SK-N-SH (cell line): ENCODE data around the gene PCGF1. TPM values are rescaled to one million over a fixed set of nuclear protein-coding genes. Genes with fewer than 3 reads are reported as not detected.

ENCODE experiments used
- CTCF ChIA-PET: fragments of 300-600, 350-600 bp; formaldehyde crosslinking; extraction: SDS; loops from one replicate; lab custom pipeline; 2021; lab: Yijun Ruan, JAX
- POLR2A ChIA-PET: fragments of 350-600 bp; sonication (Branson Sonifier 250); formaldehyde crosslinking; extraction: SDS; loops from one replicate; lab custom pipeline; 2020; ENCODE audit warnings: antibody characterized with exemption, inconsistent platforms; lab: Yijun Ruan, JAX
- DNase-seq: peaks from one replicate; pipeline ENCODE4 v3.0.0; 2012
- H2AFZ ChIP-seq: fragments of 200-600 bp; sonication (generic); 2 replicates; pipeline ENCODE4 v1.8.1; 2016; ENCODE audit warnings: antibody characterized with exemption, mild to moderate bottlenecking, low read depth
- H3F3A ChIP-seq: fragments of 200-600 bp; sonication (generic); replicated peaks from 2 replicates; pipeline ENCODE3; 2016; ENCODE audit warnings: antibody characterized with exemption, mild to moderate bottlenecking; ENCODE audit not compliant: insufficient read depth
- H3K27ac ChIP-seq, 2 experiments: fragments of 200-500 bp in 1 of 2; fragments of 200-600 bp in 1 of 2; sonication (Bioruptor generic) in 1 of 2; sonication (generic), shearing (Covaris generic) in 1 of 2; 2 replicates each; pipeline versions ENCODE4 v1.5.1 to v1.6.1; 2014 to 2016; ENCODE audit warnings: low read depth in 2 of 2, inconsistent platforms in 1 of 2, low read length in 1 of 2, mild to moderate bottlenecking in 1 of 2, mixed read lengths in 1 of 2
- H3K27me3 ChIP-seq: fragments of 200-600 bp; sonication (generic), shearing (Covaris generic); 2 replicates; pipeline ENCODE4 v1.6.1; 2016; ENCODE audit warnings: mixed run types; ENCODE audit not compliant: insufficient read depth
- H3K36me3 ChIP-seq, 2 experiments: fragments of 200-500 bp in 1 of 2; fragments of 200-600 bp in 1 of 2; sonication (Bioruptor generic) in 1 of 2; sonication (generic) in 1 of 2; replicated peaks in 1 of 2; 2 replicates each; pipeline versions ENCODE3 to v1.5.1; 2014 to 2016; ENCODE audit warnings: low read length in 1 of 2, mild to moderate bottlenecking in 1 of 2; ENCODE audit not compliant: insufficient read depth in 2 of 2, control insufficient read depth in 1 of 2
- H3K4me1 ChIP-seq, 2 experiments: fragments of 200-500 bp in 1 of 2; fragments of 200-600 bp in 1 of 2; sonication (Bioruptor generic) in 1 of 2; sonication (generic), shearing (Covaris generic) in 1 of 2; 2 replicates each; pipeline versions ENCODE4 v1.5.1 to v1.6.1; 2014 to 2016; ENCODE audit warnings: low read depth in 1 of 2, low read length in 1 of 2, mixed run types in 1 of 2; ENCODE audit not compliant: insufficient read depth in 2 of 2, control insufficient read depth in 1 of 2
- H3K4me2 ChIP-seq: fragments of 200-600 bp; sonication (generic), shearing (Covaris generic); 2 replicates; pipeline ENCODE4 v1.6.1; 2017; ENCODE audit warnings: mixed run types
- H3K4me3 ChIP-seq, 2 experiments: fragments of 200-500 bp in 1 of 2; fragments of 200-600 bp in 1 of 2; sonication (Bioruptor generic) in 1 of 2; sonication (generic), shearing (Covaris generic) in 1 of 2; 2 replicates each; pipeline versions ENCODE4 v1.5.1 to v1.8.1; 2014 to 2016; ENCODE audit warnings: low read depth in 2 of 2, inconsistent platforms in 1 of 2, low read length in 1 of 2, mild to moderate bottlenecking in 1 of 2, mixed read lengths in 1 of 2, moderate library complexity in 1 of 2
- H3K79me2 ChIP-seq: fragments of 200-600 bp; sonication (generic); 2 replicates; pipeline ENCODE4 v1.8.1; 2017; ENCODE audit warnings: mild to moderate bottlenecking; ENCODE audit not compliant: insufficient read depth
- H3K9ac ChIP-seq: fragments of 200-600 bp; sonication (generic); 2 replicates; pipeline ENCODE4 v1.6.1; 2017; ENCODE audit warnings: mixed run types
- H3K9me2 ChIP-seq: fragments of 200-600 bp; sonication (generic); 2 replicates; pipeline ENCODE4 v1.6.1; 2017; ENCODE audit warnings: mixed run types
- H3K9me3 ChIP-seq: fragments of 200-600 bp; sonication (generic); 2 replicates; pipeline ENCODE4 v1.6.1; 2017; ENCODE audit warnings: mixed run types, mild to moderate bottlenecking, moderate library complexity
- H4K20me1 ChIP-seq: fragments of 200-600 bp; sonication (generic); 2 replicates; pipeline ENCODE4 v1.6.1; 2017; ENCODE audit warnings: mild to moderate bottlenecking, mixed run types; ENCODE audit not compliant: insufficient read depth
- CHD2 ChIP-seq: fragments of 150-350 bp; IDR thresholded peaks from 2 replicates; pipeline ENCODE4 v1.6.1; 2018; ENCODE audit warnings: low read length; ENCODE audit not compliant: partially characterized antibody
- ELF1 ChIP-seq: IDR thresholded peaks from 2 replicates; pipeline ENCODE4 v1.4.0; 2012
- FOXM1 ChIP-seq: IDR thresholded peaks from 2 replicates; pipeline ENCODE4 v1.4.0; 2012; ENCODE audit warnings: low read depth, mild to moderate bottlenecking
- GABPA ChIP-seq: IDR thresholded peaks from 2 replicates; pipeline ENCODE4 v1.4.0; 2012; ENCODE audit warnings: low read depth, mild to moderate bottlenecking
- GATA2 ChIP-seq: sonication (generic); formaldehyde crosslinking; IDR thresholded peaks from 2 replicates; pipeline ENCODE4 v1.5.0; 2020; ENCODE audit warnings: mild to moderate bottlenecking, missing genetic modification reagents
- MEF2A ChIP-seq: IDR thresholded peaks from 2 replicates; pipeline ENCODE4 v1.4.0; 2012; ENCODE audit warnings: low read depth, borderline replicate concordance
- NFIC ChIP-seq: IDR thresholded peaks from 2 replicates; pipeline ENCODE4 v1.4.0; 2012; ENCODE audit warnings: borderline replicate concordance
- NRF1 ChIP-seq: IDR thresholded peaks from 2 replicates; pipeline ENCODE4 v1.6.1; 2012; ENCODE audit warnings: low read depth, mild to moderate bottlenecking, low read length
- RCOR1 ChIP-seq: fragments of 150-350 bp; IDR thresholded peaks from 2 replicates; pipeline ENCODE4 v1.6.1; 2017; ENCODE audit warnings: antibody characterized with exemption, low read length
- RFX5 ChIP-seq: IDR thresholded peaks from 2 replicates; pipeline ENCODE4 v1.6.1; 2012; ENCODE audit warnings: mild to moderate bottlenecking, improper control_type of control experiment, low read length
- SMC3 ChIP-seq: IDR thresholded peaks from 2 replicates; pipeline ENCODE4 v1.6.1; 2012; ENCODE audit warnings: low read depth, low read length, improper control_type of control experiment
- TAF1 ChIP-seq: IDR thresholded peaks from 2 replicates; pipeline ENCODE4 v1.6.1; 2012; ENCODE audit warnings: low read depth, mild to moderate bottlenecking, low read length, moderate library complexity, borderline replicate concordance
- TCF12 ChIP-seq: IDR thresholded peaks from 2 replicates; pipeline ENCODE4 v1.4.0; 2012
- WGBS: methylation state at CpG from one replicate; pipeline ENCODE4 v1.1.6; 2017; ENCODE audit warnings: low lambda C conversion rate; 5-methylcytosine and 5-hydroxymethylcytosine counted together
- polyA plus RNA-seq, 3 experiments: library from polyadenylated mRNA; depleted of rRNA; stranded (reverse); fragments of >200 nt; gene quantifications; 2 replicates each; pipeline ENCODE4 v1.2.3, GENCODE V29; 2012
- TF ChIP-seq, protein P1 (sequence below): IDR thresholded peaks from 2 replicates; pipeline ENCODE4 v1.4.0; 2012; ENCODE audit warnings: low read depth, borderline replicate concordance
- TF ChIP-seq, protein P2 (sequence below): IDR thresholded peaks from 2 replicates; pipeline ENCODE4; 2012
- TF ChIP-seq, protein P3 (sequence below): IDR thresholded peaks from 2 replicates; pipeline ENCODE4 v1.4.0; 2012; ENCODE audit warnings: low read depth
- TF ChIP-seq, protein P4 (sequence below): IDR thresholded peaks from 2 replicates; pipeline ENCODE4 v1.4.0; 2012; ENCODE audit warnings: low read depth, borderline replicate concordance

PCGF1 gene
- polyA plus RNA-seq, 1 of the 3 experiments (the other 2 are of a cell fraction): 44.9 TPM

DNA sequence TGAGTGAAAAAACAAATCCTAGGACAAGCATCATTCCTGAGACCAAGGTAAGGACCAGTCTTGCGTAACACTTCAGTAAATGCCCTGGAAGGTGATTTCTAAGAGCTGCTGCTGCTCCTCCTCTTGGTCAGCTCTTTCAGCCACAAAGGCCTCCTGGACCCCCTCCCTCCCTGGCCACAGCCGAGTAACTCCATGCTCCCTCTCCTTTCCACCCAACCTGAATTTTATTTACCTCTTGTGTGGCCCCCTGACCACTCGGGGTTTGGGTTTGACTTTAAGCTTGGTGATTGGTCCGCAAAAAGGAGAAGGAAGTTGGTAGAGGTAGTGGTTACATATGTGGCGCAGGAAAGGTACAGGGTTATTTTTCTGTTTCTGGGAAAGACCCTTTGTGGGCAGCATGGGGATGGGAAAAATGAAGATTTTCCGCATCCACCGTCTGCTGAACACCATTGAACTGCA, 31.4 kb upstream of the PCGF1 start:
- no peak for DNase-seq

DNA sequence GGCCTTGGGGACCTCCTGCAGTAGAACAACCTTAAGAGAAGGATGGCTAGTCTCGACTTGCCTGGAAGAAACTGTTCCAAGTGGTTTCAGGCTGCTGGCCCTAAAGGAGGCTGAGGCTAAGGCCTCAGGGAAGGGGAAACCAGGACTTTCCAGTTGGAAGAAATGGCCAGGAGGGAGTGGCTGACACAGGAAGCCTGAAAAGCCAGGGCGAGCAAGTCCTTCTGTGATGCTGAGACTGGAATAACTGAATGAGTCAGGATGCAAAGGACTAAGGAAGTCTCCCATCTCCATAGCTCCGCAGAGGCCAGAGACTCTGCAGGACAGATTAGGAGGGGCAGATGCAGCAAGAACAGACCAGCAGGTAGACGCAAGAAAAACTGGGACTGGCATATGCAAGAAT, 29.6 kb upstream of the PCGF1 start:
- no peaks in the 10 kb centered on the region for H4K20me1 ChIP-seq
- H3K4me2 ChIP-seq: no peak overlapping the region
- no peaks in the 10 kb centered on the region for H3K79me2 ChIP-seq
- TF ChIP-seq NFIC: no peak
- no peak for TF ChIP-seq ELF1
- TF ChIP-seq MEF2A: no peak
- TF ChIP-seq RFX5: no peak
- TF ChIP-seq FOXM1: no peak
- H2AFZ ChIP-seq: no peak overlapping the region
- DNase-seq: no peak
- H3K9me2 ChIP-seq: no peaks in the 10 kb centered on the region
- H3K9ac ChIP-seq: no peak overlapping the region
- WGBS: 76% methylated on average over 4 of the region's 4 CpGs
- H3F3A ChIP-seq: peaks cover 12% of the 10 kb centered on the region
- CTCF ChIA-PET: interaction anchor here (2.1 to 7.8 kb wide), 2 partner anchors 30 to 54 kb away, joined by 7 to 102 read pairs; partner anchors contain the start of genes CCDC142, PCGF1 and TTC31
- POLR2A ChIA-PET: no interaction called here
- no peaks in the 10 kb centered on the region for H3K4me1 ChIP-seq
- H3K36me3 ChIP-seq: peaks cover 10 to 20% of the 10 kb centered on the region in 2 experiments
- no peaks in the 10 kb centered on the region for H3K9me3 ChIP-seq
- no peak overlapping the region for H3K27ac ChIP-seq
- H3K4me3 ChIP-seq: no peak overlapping the region
- H3K27me3 ChIP-seq: no peaks in the 10 kb centered on the region

More for the DNA sequence above, 31.4 kb upstream of the PCGF1 start:
- no peaks in the 10 kb centered on the region for H3K9me2 ChIP-seq
- H3K27ac ChIP-seq: no peak overlapping the region
- H4K20me1 ChIP-seq: no peaks in the 10 kb centered on the region
- no peaks in the 10 kb centered on the region for H3K4me1 ChIP-seq
- CTCF ChIA-PET: no interaction called here
- peaks cover 4 to 6% of the 10 kb centered on the region in 2 experiments for H3K36me3 ChIP-seq
- H3K27me3 ChIP-seq: no peaks in the 10 kb centered on the region
- 90% methylated on average over 7 of the region's 7 CpGs for WGBS
- no peaks in the 10 kb centered on the region for H3K79me2 ChIP-seq
- H3K4me3 ChIP-seq: no peak overlapping the region
- POLR2A ChIA-PET: no interaction called here
- peaks cover 5% of the 10 kb centered on the region for H3F3A ChIP-seq
- H3K9ac ChIP-seq: no peak overlapping the region
- TF ChIP-seq SMC3 (no peak), NRF1 (no peak), RFX5 (no peak), TCF12 (no peak), GABPA (no peak), GATA2 (CRISPR knock-in tag) (no peak), RCOR1 (no peak), CHD2 (no peak), TAF1 (no peak), FOXM1 (no peak)
- TF ChIP-seq, protein P1, sequence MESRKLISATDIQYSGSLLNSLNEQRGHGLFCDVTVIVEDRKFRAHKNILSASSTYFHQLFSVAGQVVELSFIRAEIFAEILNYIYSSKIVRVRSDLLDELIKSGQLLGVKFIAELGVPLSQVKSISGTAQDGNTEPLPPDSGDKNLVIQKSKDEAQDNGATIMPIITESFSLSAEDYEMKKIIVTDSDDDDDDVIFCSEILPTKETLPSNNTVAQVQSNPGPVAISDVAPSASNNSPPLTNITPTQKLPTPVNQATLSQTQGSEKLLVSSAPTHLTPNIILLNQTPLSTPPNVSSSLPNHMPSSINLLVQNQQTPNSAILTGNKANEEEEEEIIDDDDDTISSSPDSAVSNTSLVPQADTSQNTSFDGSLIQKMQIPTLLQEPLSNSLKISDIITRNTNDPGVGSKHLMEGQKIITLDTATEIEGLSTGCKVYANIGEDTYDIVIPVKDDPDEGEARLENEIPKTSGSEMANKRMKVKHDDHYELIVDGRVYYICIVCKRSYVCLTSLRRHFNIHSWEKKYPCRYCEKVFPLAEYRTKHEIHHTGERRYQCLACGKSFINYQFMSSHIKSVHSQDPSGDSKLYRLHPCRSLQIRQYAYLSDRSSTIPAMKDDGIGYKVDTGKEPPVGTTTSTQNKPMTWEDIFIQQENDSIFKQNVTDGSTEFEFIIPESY: no peak
- TF ChIP-seq, protein P2, sequence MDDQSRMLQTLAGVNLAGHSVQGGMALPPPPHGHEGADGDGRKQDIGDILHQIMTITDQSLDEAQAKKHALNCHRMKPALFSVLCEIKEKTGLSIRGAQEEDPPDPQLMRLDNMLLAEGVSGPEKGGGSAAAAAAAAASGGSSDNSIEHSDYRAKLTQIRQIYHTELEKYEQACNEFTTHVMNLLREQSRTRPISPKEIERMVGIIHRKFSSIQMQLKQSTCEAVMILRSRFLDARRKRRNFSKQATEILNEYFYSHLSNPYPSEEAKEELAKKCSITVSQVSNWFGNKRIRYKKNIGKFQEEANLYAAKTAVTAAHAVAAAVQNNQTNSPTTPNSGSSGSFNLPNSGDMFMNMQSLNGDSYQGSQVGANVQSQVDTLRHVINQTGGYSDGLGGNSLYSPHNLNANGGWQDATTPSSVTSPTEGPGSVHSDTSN: no peak
- TF ChIP-seq, protein P3, sequence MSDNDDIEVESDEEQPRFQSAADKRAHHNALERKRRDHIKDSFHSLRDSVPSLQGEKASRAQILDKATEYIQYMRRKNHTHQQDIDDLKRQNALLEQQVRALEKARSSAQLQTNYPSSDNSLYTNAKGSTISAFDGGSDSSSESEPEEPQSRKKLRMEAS: no peak
- TF ChIP-seq, protein P4, sequence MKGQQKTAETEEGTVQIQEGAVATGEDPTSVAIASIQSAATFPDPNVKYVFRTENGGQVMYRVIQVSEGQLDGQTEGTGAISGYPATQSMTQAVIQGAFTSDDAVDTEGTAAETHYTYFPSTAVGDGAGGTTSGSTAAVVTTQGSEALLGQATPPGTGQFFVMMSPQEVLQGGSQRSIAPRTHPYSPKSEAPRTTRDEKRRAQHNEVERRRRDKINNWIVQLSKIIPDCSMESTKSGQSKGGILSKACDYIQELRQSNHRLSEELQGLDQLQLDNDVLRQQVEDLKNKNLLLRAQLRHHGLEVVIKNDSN: no peak
- H2AFZ ChIP-seq: no peak overlapping the region
- no peaks in the 10 kb centered on the region for H3K9me3 ChIP-seq
- no peak overlapping the region for H3K4me2 ChIP-seq
